Muscle layer of duodenum (tissue), 2 donors: ENCODE results near the gene MRPL39.
A peak's percentile ranks its signal among the peaks of the same experiment; 100 is the strongest.

Experiments
- H3K27ac ChIP-seq: one replicate; pipeline ENCODE4 v1.7.0; 2013; ENCODE audit warnings: mild to moderate bottlenecking, low read length
- H3K27me3 ChIP-seq: one replicate; pipeline ENCODE4 v1.7.0; 2013; ENCODE audit warnings: low read depth, mild to moderate bottlenecking, control low read depth, low read length
- H3K36me3 ChIP-seq, 2 donors: one replicate each; pipeline ENCODE4 v1.7.0; 2013; ENCODE audit warnings: low read length in 2 of 2, control low read depth in 1 of 2, mild to moderate bottlenecking in 1 of 2; ENCODE audit not compliant: insufficient read depth in 2 of 2, control insufficient read depth in 1 of 2
- H3K4me1 ChIP-seq, 2 donors: one replicate each; pipeline ENCODE4 v1.7.0; 2013; ENCODE audit warnings: low read length in 2 of 2, mild to moderate bottlenecking in 2 of 2, control low read depth in 1 of 2, moderate library complexity in 1 of 2; ENCODE audit not compliant: insufficient read depth in 2 of 2, control insufficient read depth in 1 of 2
- H3K4me3 ChIP-seq, 2 donors: one replicate each; pipeline ENCODE4 v1.7.0; 2013; ENCODE audit warnings: low read length in 2 of 2, low read depth in 1 of 2, mild to moderate bottlenecking in 1 of 2
- H3K9me3 ChIP-seq, 2 donors: one replicate each; pipeline ENCODE4 v1.7.0; 2013; ENCODE audit warnings: low read length in 2 of 2, control low read depth in 1 of 2, mild to moderate bottlenecking in 1 of 2; ENCODE audit not compliant: control insufficient read depth in 1 of 2
- donor health status: healthy.

MRPL39 gene

DNA sequence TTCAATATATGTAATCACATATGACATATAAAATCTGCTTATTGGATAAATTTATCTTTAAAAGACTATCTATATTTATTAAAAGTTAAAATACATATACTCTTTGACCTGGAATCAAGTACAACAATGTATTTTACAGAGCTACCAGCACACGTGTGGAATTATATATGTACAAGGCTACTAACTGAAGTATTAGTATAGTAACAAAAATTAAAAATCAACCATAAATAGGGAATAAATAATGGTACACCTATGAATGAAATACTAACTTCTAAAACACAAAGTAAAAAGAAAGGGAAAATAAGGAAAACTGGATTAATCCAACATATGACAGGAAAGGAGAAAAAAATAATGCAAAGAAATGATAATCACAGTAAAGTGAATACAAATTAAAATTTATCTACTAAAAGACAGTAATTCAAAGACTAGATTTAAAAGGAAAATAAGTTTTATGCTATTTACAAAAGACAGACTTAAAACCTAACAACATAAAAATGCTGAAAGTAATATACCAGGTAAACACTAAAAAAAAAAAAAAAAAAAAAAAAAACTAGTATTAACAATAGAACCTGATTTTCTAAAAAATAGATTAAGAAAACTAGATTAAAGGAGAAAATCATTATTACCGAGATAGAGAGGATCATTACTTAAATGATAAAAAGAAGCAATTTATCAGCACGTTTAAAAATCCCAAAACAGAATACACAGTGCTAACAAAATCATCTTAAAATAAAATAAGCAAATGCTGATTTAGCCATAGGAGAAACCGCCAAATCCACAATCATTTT, 27.9 kb downstream of the MRPL39 start:
- Histone ChIP-seq H3K4me1 (no peaks in the 10 kb centered on the region), H3K27me3 (no peaks in the 10 kb centered on the region), H3K9me3 (no peaks in the 10 kb centered on the region), H3K27ac (no peak overlapping the region), H3K4me3 (no peak overlapping the region), H3K36me3 (peaks cover 3 to 19% of the 10 kb centered on the region in 2 donors)

DNA sequence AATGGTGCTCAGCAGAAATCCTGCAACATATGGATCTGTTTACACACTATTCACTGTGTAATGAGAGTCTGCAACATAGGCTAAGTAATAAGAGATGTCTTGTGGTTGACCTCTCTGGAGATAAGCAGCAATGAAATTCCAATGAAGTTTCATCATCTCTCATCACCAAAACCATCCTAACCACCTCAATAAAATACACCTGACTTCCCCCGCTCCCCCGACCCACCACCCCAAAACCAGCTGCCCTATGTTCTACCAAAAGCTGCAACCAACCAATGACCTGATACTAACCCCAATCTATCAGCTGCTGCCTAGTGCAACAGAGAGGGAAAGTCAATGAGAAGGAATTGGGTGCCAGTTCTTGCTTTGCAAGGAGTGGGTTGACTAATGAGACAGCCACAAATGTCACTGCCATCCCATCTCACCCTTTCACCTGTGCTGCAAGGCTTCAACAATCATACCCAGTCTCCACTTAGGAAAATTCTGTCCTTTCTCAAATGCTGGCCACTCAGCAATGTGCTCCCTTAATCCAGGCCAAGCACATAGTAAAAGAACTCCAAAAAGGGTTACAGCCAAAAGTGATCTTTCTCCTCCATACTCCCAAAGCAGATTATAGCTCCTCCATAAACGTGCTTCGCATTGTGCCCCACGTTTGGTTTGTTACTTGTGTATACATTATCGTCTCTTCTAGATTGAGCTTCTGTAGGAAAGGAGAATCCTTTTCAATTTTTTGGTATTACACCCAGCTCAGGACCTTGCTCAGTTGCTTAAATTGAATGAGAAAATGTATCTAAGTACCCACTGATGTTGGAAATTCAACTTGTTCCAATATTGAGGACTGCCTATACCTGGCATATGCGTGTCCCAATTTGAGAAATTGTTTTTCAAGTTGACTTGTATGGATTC, 29.0 kb downstream of the MRPL39 start:
- Histone ChIP-seq H3K4me3 (no peak overlapping the region), H3K9me3 (no peaks in the 10 kb centered on the region), H3K27me3 (no peaks in the 10 kb centered on the region), H3K36me3 (peaks cover 3 to 18% of the 10 kb centered on the region in 2 donors), H3K27ac (no peak overlapping the region), H3K4me1 (peaks cover 0 to 4% of the 10 kb centered on the region in 2 donors)

DNA sequence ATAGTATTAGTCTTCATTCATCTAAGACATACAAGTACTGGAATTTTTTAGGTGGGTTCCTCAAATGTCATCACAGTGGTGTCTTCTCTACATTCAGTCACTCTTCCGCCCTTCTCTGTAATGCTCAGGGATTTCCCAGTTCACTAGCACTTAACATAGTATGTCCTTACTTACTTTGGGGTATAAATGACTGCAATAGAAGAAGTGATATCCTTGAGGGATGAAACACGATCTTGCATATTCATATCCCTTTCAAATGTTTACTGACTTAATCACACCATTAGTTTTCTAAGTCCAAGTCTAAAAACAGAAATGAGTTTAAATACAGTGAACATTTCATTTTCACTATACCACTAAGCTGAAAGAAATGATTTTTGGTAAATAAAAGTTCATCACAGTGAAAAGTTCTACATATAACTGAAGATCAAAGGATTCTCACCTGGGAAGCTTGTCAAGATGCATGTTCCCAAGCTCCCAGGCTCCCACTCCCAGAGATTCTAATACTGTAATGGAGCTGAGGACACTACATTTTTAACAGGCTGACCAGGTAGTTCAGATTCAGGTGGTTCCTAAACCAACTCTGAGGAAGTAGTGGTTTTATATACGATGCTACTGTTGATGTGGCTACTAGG, 29.7 kb downstream of the MRPL39 start:
- Histone ChIP-seq H3K27me3 (no peaks in the 10 kb centered on the region), H3K4me1 (peaks cover 0 to 4% of the 10 kb centered on the region in 2 donors), H3K27ac (no peak overlapping the region), H3K9me3 (no peaks in the 10 kb centered on the region), H3K36me3 (peaks cover 3 to 18% of the 10 kb centered on the region in 2 donors), H3K4me3 (no peak overlapping the region)

DNA sequence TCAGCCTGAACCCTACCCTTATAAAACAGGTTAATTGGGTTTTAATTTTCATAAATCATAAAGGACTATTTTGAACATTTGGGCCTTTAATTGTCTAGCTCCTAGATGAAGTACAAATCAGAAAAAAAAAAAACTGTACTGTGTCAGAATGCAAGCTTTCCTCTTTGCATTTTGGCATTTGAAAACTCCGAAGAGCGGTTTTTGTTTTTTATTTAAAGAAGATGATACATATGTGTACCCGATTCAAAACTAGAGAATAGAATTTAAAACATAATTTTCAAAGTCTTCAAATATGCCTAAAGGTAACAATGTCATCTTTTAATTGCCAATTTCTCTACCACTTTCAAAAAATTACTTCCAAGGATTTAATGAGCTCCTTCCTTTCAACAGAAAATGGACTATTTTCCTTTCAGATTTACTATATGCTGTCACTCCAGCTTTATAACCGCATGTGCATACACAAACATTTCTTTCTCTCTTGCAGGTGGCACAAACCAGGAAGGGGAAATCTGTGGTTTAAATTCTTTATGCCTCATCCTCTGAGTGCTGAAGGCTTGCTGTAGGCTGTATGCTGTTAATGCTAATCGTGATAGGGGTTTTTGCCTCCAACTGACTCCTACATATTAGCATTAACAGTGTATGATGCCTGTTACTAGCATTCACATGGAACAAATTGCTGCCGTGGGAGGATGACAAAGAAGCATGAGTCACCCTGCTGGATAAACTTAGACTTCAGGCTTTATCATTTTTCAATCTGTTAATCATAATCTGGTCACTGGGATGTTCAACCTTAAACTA, 33.7 kb downstream of the MRPL39 start:
- Histone ChIP-seq H3K36me3 (peaks cover 3 to 17% of the 10 kb centered on the region in 2 donors), H3K9me3 (no peaks in the 10 kb centered on the region), H3K27me3 (no peaks in the 10 kb centered on the region), H3K27ac (peak overlapping the region; percentile 27), H3K4me3 (no peak overlapping the region), H3K4me1 (peaks cover 0 to 6% of the 10 kb centered on the region in 2 donors)

DNA sequence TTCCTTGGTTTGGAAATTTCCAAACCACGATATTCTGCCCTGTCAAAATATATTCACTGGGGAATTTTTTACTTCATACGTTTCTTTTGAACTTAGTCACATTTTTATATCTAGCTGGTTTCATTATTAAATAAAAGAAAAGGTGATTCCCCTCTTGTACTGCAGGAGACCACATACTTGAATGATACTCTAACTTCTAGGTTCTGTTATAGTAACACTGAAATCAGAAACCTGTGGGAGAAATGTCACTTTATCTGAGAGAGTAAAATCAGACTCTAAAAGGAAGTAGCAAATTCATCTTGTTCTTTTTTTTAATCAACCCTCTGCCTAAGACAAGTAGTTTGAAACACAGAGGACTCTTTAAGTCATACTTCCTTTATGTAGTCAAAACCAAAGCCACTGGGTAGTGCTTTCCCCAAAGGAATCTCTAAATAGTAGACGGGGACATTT, 34.4 kb downstream of the MRPL39 start:
- Histone ChIP-seq H3K4me3 (no peak overlapping the region), H3K27ac (peak overlapping the region; percentile 27), H3K4me1 (peaks cover 0 to 12% of the 10 kb centered on the region in 2 donors), H3K27me3 (no peaks in the 10 kb centered on the region), H3K36me3 (peaks cover 3 to 10% of the 10 kb centered on the region in 2 donors), H3K9me3 (no peaks in the 10 kb centered on the region)

DNA sequence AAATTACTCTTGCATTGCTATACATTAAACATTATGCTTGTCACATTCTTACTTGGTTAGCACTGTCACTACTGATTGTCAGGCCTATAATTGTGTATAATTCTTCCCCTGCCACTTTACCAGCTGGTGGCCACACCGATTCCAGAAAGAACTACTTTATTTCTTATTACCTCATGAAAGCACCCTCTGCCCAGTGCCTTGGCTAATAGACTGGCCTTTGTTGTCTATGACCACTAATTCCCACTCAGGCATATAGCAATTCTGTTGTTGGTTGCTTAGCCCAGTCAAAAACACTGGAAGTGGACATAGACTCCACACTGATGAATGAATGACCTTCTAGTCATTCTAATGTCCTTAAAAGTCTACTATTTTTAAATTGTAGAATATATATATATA, 35.6 kb downstream of the MRPL39 start:
- H3K4me1 ChIP-seq, result peaks cover 0 to 12% of the 10 kb centered on the region in 2 donors
- H3K27ac ChIP-seq, result no peak overlapping the region
- no peaks in the 10 kb centered on the region for H3K9me3 ChIP-seq
- H3K36me3 ChIP-seq, result peaks cover 3 to 4% of the 10 kb centered on the region in 2 donors
- H3K27me3 ChIP-seq, result no peaks in the 10 kb centered on the region
- no peak overlapping the region for H3K4me3 ChIP-seq

DNA sequence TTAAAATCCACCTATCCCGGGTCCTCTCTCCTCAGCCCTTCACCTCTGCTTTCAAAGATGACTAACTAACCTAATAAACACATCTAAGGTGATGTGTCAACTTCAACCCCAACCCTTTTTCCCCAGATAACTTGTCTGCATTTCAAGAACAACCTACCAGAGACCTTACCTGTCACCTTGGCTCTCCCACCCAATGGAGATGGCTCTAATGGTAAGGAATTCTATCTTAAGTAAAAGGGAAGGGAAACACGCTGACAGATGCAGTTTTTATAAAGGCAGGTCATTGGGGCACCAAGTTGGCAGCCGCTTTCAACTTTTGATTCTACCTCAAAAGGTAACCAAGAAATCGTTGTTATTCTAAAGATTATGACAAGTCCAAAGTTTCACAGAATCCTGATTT, 37.6 kb downstream of the MRPL39 start:
- H3K4me1 ChIP-seq, result peaks cover 0 to 12% of the 10 kb centered on the region in 2 donors
- H3K27ac ChIP-seq, result no peak overlapping the region

DNA sequence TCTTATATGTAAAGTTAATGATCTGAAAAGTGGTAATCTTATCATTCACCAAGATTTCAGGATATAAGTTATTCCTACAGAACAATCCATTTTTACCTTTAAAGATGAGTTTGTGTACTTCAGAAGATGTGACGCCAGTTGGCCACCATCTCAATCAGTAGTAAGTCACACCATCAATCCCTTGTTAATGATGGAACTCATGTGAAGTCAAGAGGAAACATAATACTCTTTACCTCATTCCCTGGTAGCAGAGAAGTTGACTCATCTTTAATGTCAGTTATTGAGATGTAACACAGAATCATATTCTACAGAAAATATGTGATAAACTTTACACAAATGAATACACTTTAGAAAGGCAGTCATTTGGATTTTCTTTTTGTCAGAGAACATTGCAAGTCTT, 38.2 kb downstream of the MRPL39 start:
- Histone ChIP-seq H3K27ac (no peak overlapping the region), H3K36me3 (peaks cover 3 to 4% of the 10 kb centered on the region in 2 donors), H3K9me3 (no peaks in the 10 kb centered on the region), H3K4me3 (no peak overlapping the region), H3K27me3 (no peaks in the 10 kb centered on the region), H3K4me1 (peaks cover 0 to 12% of the 10 kb centered on the region in 2 donors)

More for the DNA sequence above, 37.6 kb downstream of the MRPL39 start:
- H3K36me3 ChIP-seq, result peaks cover 3 to 4% of the 10 kb centered on the region in 2 donors
- no peaks in the 10 kb centered on the region for H3K27me3 ChIP-seq
- H3K4me3 ChIP-seq, result no peak overlapping the region
- no peaks in the 10 kb centered on the region for H3K9me3 ChIP-seq

DNA sequence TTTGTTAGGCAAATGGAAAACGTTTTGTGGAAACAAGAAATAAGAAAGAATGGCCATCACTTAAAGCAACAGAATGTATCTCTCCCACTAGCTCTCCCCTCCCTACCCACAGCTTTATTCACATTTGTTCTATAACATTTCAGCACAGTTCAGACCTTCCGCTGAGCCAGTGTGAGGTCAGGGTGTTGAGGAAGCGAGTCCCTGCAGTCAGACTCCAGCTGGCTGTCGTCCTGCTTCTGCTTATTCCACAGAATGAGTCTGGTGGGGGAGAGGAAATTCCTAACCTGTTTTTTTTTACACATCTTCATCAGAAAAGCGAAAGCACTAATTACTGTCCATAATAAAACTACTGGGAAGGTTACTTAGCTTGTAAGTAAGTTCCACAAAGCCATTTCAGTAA, 39.0 kb downstream of the MRPL39 start:
- Histone ChIP-seq H3K4me3 (no peak overlapping the region), H3K4me1 (peaks cover 0 to 8% of the 10 kb centered on the region in 2 donors), H3K9me3 (no peaks in the 10 kb centered on the region), H3K27me3 (no peaks in the 10 kb centered on the region), H3K27ac (no peak overlapping the region), H3K36me3 (peaks cover 3 to 4% of the 10 kb centered on the region in 2 donors)

DNA sequence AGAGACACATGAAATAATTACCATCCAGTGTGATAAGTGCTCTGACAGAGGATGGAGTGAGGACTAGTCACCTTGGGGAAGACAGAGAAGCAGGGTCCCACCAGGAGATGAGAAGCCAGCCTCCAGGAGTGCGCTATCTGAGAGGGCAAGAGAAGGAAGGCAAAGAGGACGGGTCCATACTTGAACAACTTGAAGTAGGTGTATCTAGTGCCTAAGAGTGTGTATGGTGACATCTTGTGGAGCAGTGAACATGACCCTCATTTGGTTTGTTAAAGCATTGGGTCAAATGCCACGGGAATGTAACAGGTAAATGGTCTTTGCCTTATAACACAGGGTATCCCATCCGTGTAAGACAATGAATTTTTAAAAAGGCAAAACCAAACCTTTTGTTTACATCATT, 39.8 kb downstream of the MRPL39 start:
- Histone ChIP-seq H3K4me3 (no peak overlapping the region), H3K36me3 (peaks cover 3 to 4% of the 10 kb centered on the region in 2 donors), H3K27ac (no peak overlapping the region), H3K9me3 (no peaks in the 10 kb centered on the region), H3K4me1 (peaks cover 0 to 11% of the 10 kb centered on the region in 2 donors), H3K27me3 (no peaks in the 10 kb centered on the region)
